Measurements from ENCODE around the gene CMTR1. TPM values are rescaled to one million over a fixed set of nuclear protein-coding genes. Genes with fewer than 3 reads are reported as not detected.

CMTR1 gene
- total and polyA plus RNA-seq, 2 of the 13 experiments (the other 11 are each of a cell fraction or from before 2014, with no cell fraction given): 19.7 to 55.2 TPM

GRCh38 chr6:37432916-37433656 lies at the start of gene CMTR1 (continued):
- TF ChIP-seq, protein P1, sequence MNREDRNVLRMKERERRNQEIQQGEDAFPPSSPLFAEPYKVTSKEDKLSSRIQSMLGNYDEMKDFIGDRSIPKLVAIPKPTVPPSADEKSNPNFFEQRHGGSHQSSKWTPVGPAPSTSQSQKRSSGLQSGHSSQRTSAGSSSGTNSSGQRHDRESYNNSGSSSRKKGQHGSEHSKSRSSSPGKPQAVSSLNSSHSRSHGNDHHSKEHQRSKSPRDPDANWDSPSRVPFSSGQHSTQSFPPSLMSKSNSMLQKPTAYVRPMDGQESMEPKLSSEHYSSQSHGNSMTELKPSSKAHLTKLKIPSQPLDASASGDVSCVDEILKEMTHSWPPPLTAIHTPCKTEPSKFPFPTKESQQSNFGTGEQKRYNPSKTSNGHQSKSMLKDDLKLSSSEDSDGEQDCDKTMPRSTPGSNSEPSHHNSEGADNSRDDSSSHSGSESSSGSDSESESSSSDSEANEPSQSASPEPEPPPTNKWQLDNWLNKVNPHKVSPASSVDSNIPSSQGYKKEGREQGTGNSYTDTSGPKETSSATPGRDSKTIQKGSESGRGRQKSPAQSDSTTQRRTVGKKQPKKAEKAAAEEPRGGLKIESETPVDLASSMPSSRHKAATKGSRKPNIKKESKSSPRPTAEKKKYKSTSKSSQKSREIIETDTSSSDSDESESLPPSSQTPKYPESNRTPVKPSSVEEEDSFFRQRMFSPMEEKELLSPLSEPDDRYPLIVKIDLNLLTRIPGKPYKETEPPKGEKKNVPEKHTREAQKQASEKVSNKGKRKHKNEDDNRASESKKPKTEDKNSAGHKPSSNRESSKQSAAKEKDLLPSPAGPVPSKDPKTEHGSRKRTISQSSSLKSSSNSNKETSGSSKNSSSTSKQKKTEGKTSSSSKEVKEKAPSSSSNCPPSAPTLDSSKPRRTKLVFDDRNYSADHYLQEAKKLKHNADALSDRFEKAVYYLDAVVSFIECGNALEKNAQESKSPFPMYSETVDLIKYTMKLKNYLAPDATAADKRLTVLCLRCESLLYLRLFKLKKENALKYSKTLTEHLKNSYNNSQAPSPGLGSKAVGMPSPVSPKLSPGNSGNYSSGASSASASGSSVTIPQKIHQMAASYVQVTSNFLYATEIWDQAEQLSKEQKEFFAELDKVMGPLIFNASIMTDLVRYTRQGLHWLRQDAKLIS (CRISPR knock-in tag; IDR thresholded peaks at IDR 0.05): peak; percentile 57; the same call in 1 of the 2 replicates
- no peak for TF ChIP-seq FOXA1 (IDR thresholded peaks at IDR 0.05)
- TF ChIP-seq FOXA1 (CRISPR knock-in tag; IDR thresholded peaks at IDR 0.05): peak; percentile 53; the same call in 1 of the 2 replicates
- peak; percentile 34; the same call in 1 of the 2 replicates for TF ChIP-seq ZKSCAN1 (IDR thresholded peaks at IDR 0.05; ENCODE audit: low read length)
- TF ChIP-seq MAZ (IDR thresholded peaks at IDR 0.05; ENCODE audit: borderline replicate concordance, low read depth, low read length): peak; percentile 83
- TF ChIP-seq MAZ (CRISPR knock-in tag; IDR thresholded peaks at IDR 0.05; ENCODE audit: low read depth): peak; percentile 95
- TF ChIP-seq ZSCAN29 (CRISPR knock-in tag; conservative IDR thresholded peaks at IDR 0.05): peak; percentile 83; the same call in 1 of the 2 replicates
- TF ChIP-seq ZNF510 (CRISPR knock-in tag; IDR thresholded peaks at IDR 0.05; ENCODE audit: low read depth): peak; percentile 79
- TF ChIP-seq ZNF687 (CRISPR knock-in tag; IDR thresholded peaks at IDR 0.05): peak; percentile 89
- peak; percentile 38; the same call in 1 of the 2 replicates for TF ChIP-seq SP2 (CRISPR knock-in tag; IDR thresholded peaks at IDR 0.05)
- no peak for TF ChIP-seq NFE2 (CRISPR knock-in tag; IDR thresholded peaks at IDR 0.05)
- TF ChIP-seq HMG20A (CRISPR knock-in tag; IDR thresholded peaks at IDR 0.05; ENCODE audit: borderline replicate concordance): 0 out of 2 replicates have a peak, but pooled peaks have one; percentile 30
- TF ChIP-seq ZNF607 (CRISPR knock-in tag; IDR thresholded peaks at IDR 0.05; ENCODE audit: borderline replicate concordance): peak; percentile 81; the same call in 1 of the 2 replicates
- no peak for TF ChIP-seq POLR2AphosphoS2 (IDR thresholded peaks at IDR 0.05; ENCODE audit: low read depth, low read length)
- TF ChIP-seq ZC3H13 (CRISPR knock-in tag; IDR thresholded peaks at IDR 0.05): no peak
- peak; percentile 81 for TF ChIP-seq ZNF263 (CRISPR knock-in tag; IDR thresholded peaks at IDR 0.05)
- TF ChIP-seq GATAD1 (CRISPR knock-in tag; IDR thresholded peaks at IDR 0.05): peak; percentile 99
- peak; percentile 98 for TF ChIP-seq ZSCAN22 (CRISPR knock-in tag; IDR thresholded peaks at IDR 0.05)
- TF ChIP-seq, protein P2, sequence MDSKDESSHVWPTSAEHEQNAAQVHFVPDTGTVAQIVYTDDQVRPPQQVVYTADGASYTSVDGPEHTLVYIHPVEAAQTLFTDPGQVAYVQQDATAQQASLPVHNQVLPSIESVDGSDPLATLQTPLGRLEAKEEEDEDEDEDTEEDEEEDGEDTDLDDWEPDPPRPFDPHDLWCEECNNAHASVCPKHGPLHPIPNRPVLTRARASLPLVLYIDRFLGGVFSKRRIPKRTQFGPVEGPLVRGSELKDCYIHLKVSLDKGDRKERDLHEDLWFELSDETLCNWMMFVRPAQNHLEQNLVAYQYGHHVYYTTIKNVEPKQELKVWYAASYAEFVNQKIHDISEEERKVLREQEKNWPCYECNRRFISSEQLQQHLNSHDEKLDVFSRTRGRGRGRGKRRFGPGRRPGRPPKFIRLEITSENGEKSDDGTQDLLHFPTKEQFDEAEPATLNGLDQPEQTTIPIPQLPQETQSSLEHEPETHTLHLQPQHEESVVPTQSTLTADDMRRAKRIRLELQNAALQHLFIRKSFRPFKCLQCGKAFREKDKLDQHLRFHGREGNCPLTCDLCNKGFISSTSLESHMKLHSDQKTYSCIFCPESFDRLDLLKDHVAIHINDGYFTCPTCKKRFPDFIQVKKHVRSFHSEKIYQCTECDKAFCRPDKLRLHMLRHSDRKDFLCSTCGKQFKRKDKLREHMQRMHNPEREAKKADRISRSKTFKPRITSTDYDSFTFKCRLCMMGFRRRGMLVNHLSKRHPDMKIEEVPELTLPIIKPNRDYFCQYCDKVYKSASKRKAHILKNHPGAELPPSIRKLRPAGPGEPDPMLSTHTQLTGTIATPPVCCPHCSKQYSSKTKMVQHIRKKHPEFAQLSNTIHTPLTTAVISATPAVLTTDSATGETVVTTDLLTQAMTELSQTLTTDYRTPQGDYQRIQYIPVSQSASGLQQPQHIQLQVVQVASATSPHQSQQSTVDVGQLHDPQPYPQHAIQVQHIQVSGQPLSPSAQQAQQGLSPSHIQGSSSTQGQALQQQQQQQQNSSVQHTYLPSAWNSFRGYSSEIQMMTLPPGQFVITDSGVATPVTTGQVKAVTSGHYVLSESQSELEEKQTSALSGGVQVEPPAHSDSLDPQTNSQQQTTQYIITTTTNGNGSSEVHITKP (CRISPR knock-in tag; IDR thresholded peaks at IDR 0.05; ENCODE audit: low read depth): peak; percentile 92

Data from HepG2 (cell line).